Neural crest cell (in vitro differentiated cells): ENCODE measurements around the gene FBLN1. TPM values are rescaled to one million over a fixed set of nuclear protein-coding genes. Genes with fewer than 3 reads are reported as not detected.
A peak's percentile ranks its signal among the peaks of the same experiment; 100 is the strongest.

Experiments
- DNase-seq: peaks from one replicate; pipeline ENCODE4 v3.0.0; 2021; ENCODE audit warnings: low read depth, mixed read lengths, low spot score
- H3K27ac Mint-ChIP-seq: one replicate; pipeline ENCODE4 v1.8.0; 2021; ENCODE audit warnings: mild to moderate bottlenecking, mixed read lengths; ENCODE audit not compliant: unreplicated experiment
- H3K27me3 Mint-ChIP-seq: 2 replicates; pipeline ENCODE4 v1.8.0; 2021; ENCODE audit warnings: low read depth, mild to moderate bottlenecking, mixed read lengths
- H3K36me3 Mint-ChIP-seq: 2 replicates; pipeline ENCODE4 v1.8.0; 2021; ENCODE audit warnings: low read depth, mild to moderate bottlenecking, mixed read lengths
- H3K4me1 Mint-ChIP-seq: 2 replicates; pipeline ENCODE4 v1.8.0; 2021; ENCODE audit warnings: mixed read lengths
- H3K4me3 Mint-ChIP-seq: one replicate; pipeline ENCODE4 v1.8.0; 2021; ENCODE audit warnings: mild to moderate bottlenecking, mixed read lengths
- H3K9me3 Mint-ChIP-seq: 2 replicates; pipeline ENCODE4 v1.8.0; 2021; ENCODE audit warnings: mixed read lengths
- CTCF ChIP-seq: fragments of 200-600 bp; sonication (generic); conservative IDR thresholded peaks from 2 replicates; pipeline ENCODE4 v1.5.0; 2021; ENCODE audit warnings: antibody characterized with exemption, mild to moderate bottlenecking
- long read RNA-seq: library from polyadenylated mRNA; unstranded; transcript quantifications from one replicate; pipeline ENCODE4 v2.0.0, GENCODE V29; 2020
- total RNA-seq: library from RNA; stranded (reverse); gene quantifications from 2 replicates; pipeline ENCODE4 v1.2.1, GENCODE V29; 2021

FBLN1 gene
- 152 and 163 TPM in 2 replicates for total RNA-seq
- long read RNA-seq, transcript FBLN1-202 (17 exons, 2,896 nt): minor isoform, 5 of 58 reads
- long read RNA-seq, transcript FBLN1-201 (15 exons, 2,251 nt): major isoform, 32 of 58 reads
- long read RNA-seq, partial matches to known transcripts: 16 of 58 reads
- long read RNA-seq, other reads (novel, unspliced or antisense): 5 of 58 reads

GRCh38 chr22:45502215-45503049 lies at the start of gene FBLN1:
TSS of gene FBLN1 (plus strand) at chr22:45502883. CDS start at chr22:45502986, 103 bp downstream.
- Mint-ChIP-seq H3K9me3 (no peaks in the 10 kb centered on the region), H3K4me1 (peaks cover 70% of the 10 kb centered on the region)

GRCh38 chr22:45453764-45454163 lies 48.9 kb upstream of the FBLN1 start:
- DNase-seq: no peak
- TF ChIP-seq CTCF: no peak
- H3K36me3 Mint-ChIP-seq: no peaks in the 10 kb centered on the region
- no peaks in the 10 kb centered on the region for H3K9me3 Mint-ChIP-seq
- no peak overlapping the region for H3K4me3 Mint-ChIP-seq
- H3K27ac Mint-ChIP-seq: no peak overlapping the region
- H3K27me3 Mint-ChIP-seq: peaks cover 4% of the 10 kb centered on the region
- H3K4me1 Mint-ChIP-seq: peaks cover 17% of the 10 kb centered on the region

More at GRCh38 chr22:45502215-45503049, at the start of gene FBLN1:
- Mint-ChIP-seq H3K36me3 (no peaks in the 10 kb centered on the region), H3K27ac (peak within 1 kb of the TSS; percentile 99), H3K4me3 (peak within 1 kb of the TSS; percentile 93), H3K27me3 (peaks cover 43% of the 10 kb centered on the region)
- DNase-seq: peak; percentile 70
- peak; percentile 44 for TF ChIP-seq CTCF

- no peak overlapping the region for H3K4me3 Mint-ChIP-seq
- H3K27ac Mint-ChIP-seq: no peak overlapping the region
- H3K9me3 Mint-ChIP-seq: no peaks in the 10 kb centered on the region
- peaks cover 17% of the 10 kb centered on the region for H3K4me1 Mint-ChIP-seq
- DNase-seq: no peak
- H3K27me3 Mint-ChIP-seq: peaks cover 4% of the 10 kb centered on the region
- H3K36me3 Mint-ChIP-seq: no peaks in the 10 kb centered on the region
- no peak for TF ChIP-seq CTCF
Observed at GRCh38 chr22:45454275-45454674, 48.4 kb upstream of the FBLN1 start.

GRCh38 chr22:45455212-45455611 lies 47.5 kb upstream of the FBLN1 start:
- no peaks in the 10 kb centered on the region for H3K36me3 Mint-ChIP-seq
- no peak overlapping the region for H3K27ac Mint-ChIP-seq
- no peak overlapping the region for H3K4me3 Mint-ChIP-seq
- H3K4me1 Mint-ChIP-seq: peaks cover 17% of the 10 kb centered on the region
- no peak for DNase-seq
- H3K27me3 Mint-ChIP-seq: peaks cover 4% of the 10 kb centered on the region
- H3K9me3 Mint-ChIP-seq: no peaks in the 10 kb centered on the region
- TF ChIP-seq CTCF: no peak

- H3K27me3 Mint-ChIP-seq: peaks cover 4% of the 10 kb centered on the region
Observed at GRCh38 chr22:45455621-45456020, 47.1 kb upstream of the FBLN1 start.

More at GRCh38 chr22:45455621-45456020, 47.1 kb upstream of the FBLN1 start:
- peaks cover 18% of the 10 kb centered on the region for H3K4me1 Mint-ChIP-seq
- H3K4me3 Mint-ChIP-seq: no peak overlapping the region
- no peak overlapping the region for H3K27ac Mint-ChIP-seq
- no peak for DNase-seq
- no peak for TF ChIP-seq CTCF
- H3K9me3 Mint-ChIP-seq: no peaks in the 10 kb centered on the region
- no peaks in the 10 kb centered on the region for H3K36me3 Mint-ChIP-seq
